ENCODE results near the gene PCF11. TPM values are rescaled to one million over a fixed set of nuclear protein-coding genes. Genes with fewer than 3 reads are reported as not detected.

The PCF11 gene
- total and polyA plus RNA-seq, 2 of the 13 experiments (the other 11 are each of a cell fraction or from before 2014, with no cell fraction given) = 40.3 to 47.7 TPM

DNA sequence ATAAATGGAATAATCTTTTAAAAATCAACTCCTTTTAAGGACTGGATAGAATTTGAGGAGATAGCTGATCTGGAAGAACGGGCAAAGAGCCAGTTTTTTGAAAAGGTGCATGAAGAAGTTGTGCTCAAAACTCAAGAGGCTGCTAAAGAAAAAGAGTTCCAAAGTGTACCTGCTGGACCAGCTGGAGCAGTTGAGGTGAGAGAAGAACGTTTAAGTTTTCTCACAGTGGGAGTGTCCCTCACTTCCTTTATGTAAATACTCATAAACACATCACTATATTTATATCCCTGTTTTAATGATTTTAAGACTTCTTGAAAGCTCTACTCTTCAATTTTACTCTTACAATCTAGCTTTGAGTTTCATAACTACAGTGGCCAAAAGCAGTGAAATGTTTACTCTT, 24.9 kb downstream of the PCF11 start:
- no peak overlapping the region for H3K4me2 ChIP-seq (ENCODE audit: low read depth, low read length)
- peaks cover 3 to 57% of the 10 kb centered on the region in 2 experiments for H3K36me3 ChIP-seq (replicated peaks in 1 of 2; ENCODE audit: control insufficient read depth in 1 of 2, insufficient read depth in 2 of 2, low read length in 2 of 2)
- ChIA-PET CTCF (ENCODE audit: low intra/inter-chr PET ratio, low total read pairs) (no interaction called here), POLR2A (interaction anchor here (1.6 kb wide), 1 partner anchor 25 kb away, joined by 10 read pairs; the partner anchor contains the start of gene PCF11)
- 86% methylated on average over 2 of the region's 2 CpGs for WGBS (ENCODE audit: low lambda C conversion rate)
- no peaks in the 10 kb centered on the region for H4K20me1 ChIP-seq (ENCODE audit: insufficient read depth, low read length)
- H3K4me3 ChIP-seq (replicated peaks in 1 of 3; ENCODE audit: insufficient read depth in 1 of 3, low read depth in 2 of 3, low read length in 3 of 3) = no peak overlapping the region
- no peak overlapping the region for H2AFZ ChIP-seq (ENCODE audit: low read length)
- H3K27me3 ChIP-seq (ENCODE audit: control insufficient read depth in 1 of 2, insufficient read depth in 2 of 2, low read length in 2 of 2) = no peaks in the 10 kb centered on the region
- in situ Hi-C loops (cut with HindIII; ENCODE audit: extremely low pct_ligation_motif_present, low pct_unique_long_range_greater_than_20kb) = no loop called here
- no peak overlapping the region for H3K9ac ChIP-seq (ENCODE audit: insufficient read depth, low read depth, low read length)
- no peak overlapping the region for H3K27ac ChIP-seq (ENCODE audit: extremely low read length, insufficient read depth, low read length)
- H3K9me3 ChIP-seq (ENCODE audit: low read length) = no peaks in the 10 kb centered on the region
- DNase-seq (ENCODE audit: low spot score) (no peak), ATAC-seq (no peak), FAIRE-seq (no peak)
- no TSS peak for BruUV-seq (replicated peaks)
- intact Hi-C loops (cut with micrococcal nuclease; ENCODE audit: unreplicated experiment) = no loop called here
- no peaks in the 10 kb centered on the region for H3K79me2 ChIP-seq (ENCODE audit: insufficient read depth, low read length)
- TF ChIP-seq DR1 (CRISPR knock-in tag; IDR thresholded peaks at IDR 0.05) (no peak), TOE1 (CRISPR knock-in tag; IDR thresholded peaks at IDR 0.05) (no peak), ZNF496 (CRISPR knock-in tag; IDR thresholded peaks at IDR 0.05; ENCODE audit: insufficient replicate concordance) (no peak), ZNF34 (CRISPR knock-in tag; IDR thresholded peaks at IDR 0.05; ENCODE audit: borderline replicate concordance) (no peak)
- no peaks in the 10 kb centered on the region for H3K4me1 ChIP-seq (ENCODE audit: insufficient read depth, low read length)

- H3K36me3 ChIP-seq (replicated peaks in 1 of 2; ENCODE audit: control insufficient read depth in 1 of 2, insufficient read depth in 2 of 2, low read length in 2 of 2) = peaks cover 3 to 43% of the 10 kb centered on the region in 2 experiments
- 96% methylated on average over 1 of the region's 1 CpG for whole genome bisulfite sequencing (ENCODE audit: low lambda C conversion rate)
- no peak for ATAC-seq
Measured at GRCh38 chr11:83185767-83186166, 28.8 kb downstream of the PCF11 start.

More at GRCh38 chr11:83185767-83186166, 28.8 kb downstream of the PCF11 start:
- H3K27me3 ChIP-seq (ENCODE audit: control insufficient read depth in 1 of 2, insufficient read depth in 2 of 2, low read length in 2 of 2) = no peaks in the 10 kb centered on the region
- POLR2A ChIA-PET = interaction anchor here (1.9 kb wide), 1 partner anchor 29 kb away, joined by 8 read pairs; the partner anchor contains the start of gene PCF11
- no peak for FAIRE-seq
- no peak overlapping the region for H3K4me2 ChIP-seq (ENCODE audit: low read depth, low read length)
- H4K20me1 ChIP-seq (ENCODE audit: insufficient read depth, low read length) = no peaks in the 10 kb centered on the region
- H3K9ac ChIP-seq (ENCODE audit: insufficient read depth, low read depth, low read length) = no peak overlapping the region
- no peaks in the 10 kb centered on the region for H3K9me3 ChIP-seq (ENCODE audit: low read length)
- CTCF ChIA-PET (ENCODE audit: low intra/inter-chr PET ratio, low total read pairs) = no interaction called here
- H3K4me3 ChIP-seq (replicated peaks in 1 of 3; ENCODE audit: insufficient read depth in 1 of 3, low read depth in 2 of 3, low read length in 3 of 3) = no peak overlapping the region
- no peak for DNase-seq (ENCODE audit: low spot score)
- TF ChIP-seq RBM22 (optimal IDR thresholded peaks at IDR 0.05; ENCODE audit: low read length) (peak; percentile 51), RBFOX2 (IDR thresholded peaks at IDR 0.05; ENCODE audit: low read depth, low read length) (peak; percentile 40; the same call in 1 of the 2 replicates), AGO2 (optimal IDR thresholded peaks at IDR 0.05; ENCODE audit: low read depth, low read length) (peak; percentile 37), ZNF138 (CRISPR knock-in tag; IDR thresholded peaks at IDR 0.05; ENCODE audit: low read depth) (no peak), MTA3 (CRISPR knock-in tag; IDR thresholded peaks at IDR 0.05) (no peak)
- TF ChIP-seq, protein P1, sequence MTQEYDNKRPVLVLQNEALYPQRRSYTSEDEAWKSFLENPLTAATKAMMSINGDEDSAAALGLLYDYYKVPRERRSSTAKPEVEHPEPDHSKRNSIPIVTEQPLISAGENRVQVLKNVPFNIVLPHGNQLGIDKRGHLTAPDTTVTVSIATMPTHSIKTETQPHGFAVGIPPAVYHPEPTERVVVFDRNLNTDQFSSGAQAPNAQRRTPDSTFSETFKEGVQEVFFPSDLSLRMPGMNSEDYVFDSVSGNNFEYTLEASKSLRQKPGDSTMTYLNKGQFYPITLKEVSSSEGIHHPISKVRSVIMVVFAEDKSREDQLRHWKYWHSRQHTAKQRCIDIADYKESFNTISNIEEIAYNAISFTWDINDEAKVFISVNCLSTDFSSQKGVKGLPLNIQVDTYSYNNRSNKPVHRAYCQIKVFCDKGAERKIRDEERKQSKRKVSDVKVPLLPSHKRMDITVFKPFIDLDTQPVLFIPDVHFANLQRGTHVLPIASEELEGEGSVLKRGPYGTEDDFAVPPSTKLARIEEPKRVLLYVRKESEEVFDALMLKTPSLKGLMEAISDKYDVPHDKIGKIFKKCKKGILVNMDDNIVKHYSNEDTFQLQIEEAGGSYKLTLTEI (CRISPR knock-in tag; conservative IDR thresholded peaks at IDR 0.05) = no peak
- no peaks in the 10 kb centered on the region for H3K79me2 ChIP-seq (ENCODE audit: insufficient read depth, low read length)
- no peaks in the 10 kb centered on the region for H3K4me1 ChIP-seq (ENCODE audit: insufficient read depth, low read length)
- in situ Hi-C loops (cut with HindIII; ENCODE audit: extremely low pct_ligation_motif_present, low pct_unique_long_range_greater_than_20kb) (loop anchor here (5.0 kb wide), 1 partner anchor 283 kb away; the partner anchor contains the start of genes DDIAS and PRCP), intact Hi-C loops (cut with micrococcal nuclease; ENCODE audit: unreplicated experiment) (no loop called here)
- no peak overlapping the region for H2AFZ ChIP-seq (ENCODE audit: low read length)
- no TSS peak for BruUV-seq (replicated peaks)
- H3K27ac ChIP-seq (ENCODE audit: extremely low read length, insufficient read depth, low read length) = no peak overlapping the region
